SK-N-MC (cell line): ENCODE measurements around the gene GRIN3A.

Experiments used
- EZH2 ChIP-seq: fragments of 200-600 bp; sonication (generic); IDR thresholded peaks from one replicate; pipeline ENCODE4 v1.6.1; 2017; ENCODE audit warnings: antibody characterized with exemption
- POLR2AphosphoS5 ChIP-seq: IDR thresholded peaks from 2 replicates; pipeline ENCODE4 v1.6.1; 2012; ENCODE audit warnings: mild to moderate bottlenecking, low read depth, low read length, borderline replicate concordance

DNA sequence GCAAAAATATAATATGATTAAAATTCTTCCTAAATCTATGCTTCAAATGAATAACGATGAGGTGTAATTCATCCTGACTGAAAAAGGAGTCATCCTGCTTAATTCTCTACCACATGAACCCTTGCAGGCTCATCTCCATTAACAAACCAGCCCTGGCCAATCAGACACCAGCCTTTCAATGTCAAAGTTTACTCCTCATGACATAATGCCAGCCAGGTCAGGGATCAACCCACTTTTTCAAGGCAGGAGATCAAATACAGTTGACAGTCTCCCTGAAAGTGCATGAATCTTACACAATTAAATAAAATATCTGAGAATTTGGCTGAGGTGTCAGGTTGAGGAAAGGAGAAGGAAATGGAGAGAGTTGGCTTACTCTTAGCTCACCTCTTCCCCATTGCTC lies 7.0 kb downstream of the GRIN3A start:
- TF ChIP-seq POLR2AphosphoS5 (no peak), EZH2 (no peak)
